IPS-18a (cell line): ENCODE data around the gene TADA3.

Source experiments
- H3K27ac ChIP-seq: one replicate; pipeline ENCODE4 v1.5.1; 2013; ENCODE audit warnings: low read length
- H3K27me3 ChIP-seq: one replicate; pipeline ENCODE4 v1.6.1; 2013; ENCODE audit warnings: mild to moderate bottlenecking, low read length; ENCODE audit not compliant: control insufficient read depth, insufficient read depth
- H3K36me3 ChIP-seq: one replicate; pipeline ENCODE4 v1.6.1; 2013; ENCODE audit warnings: low read depth, low read length; ENCODE audit not compliant: control insufficient read depth
- H3K4me1 ChIP-seq: one replicate; pipeline ENCODE4 v1.6.1; 2013; ENCODE audit warnings: low read depth, low read length; ENCODE audit not compliant: control insufficient read depth
- H3K4me3 ChIP-seq: one replicate; pipeline ENCODE4 v1.5.1; 2013; ENCODE audit warnings: low read length
- H3K9ac ChIP-seq: one replicate; pipeline ENCODE4 v1.6.1; 2013; ENCODE audit warnings: mild to moderate bottlenecking, low read length, moderate library complexity
- H3K9me3 ChIP-seq: one replicate; pipeline ENCODE4 v1.6.1; 2013; ENCODE audit warnings: low read depth, low read length; ENCODE audit not compliant: control insufficient read depth

The TADA3 gene

GRCh38 chr3:9791790-9792404, 376 bp downstream of the TADA3 start:
- no peaks in the 10 kb centered on the region for H3K27me3 ChIP-seq
- H3K4me1 ChIP-seq, result peaks cover 5% of the 10 kb centered on the region
- H3K9ac ChIP-seq, result peak overlapping the region; percentile 100
- H3K9me3 ChIP-seq, result no peaks in the 10 kb centered on the region
- H3K4me3 ChIP-seq, result peak overlapping the region; percentile 93
- H3K36me3 ChIP-seq, result peaks cover 24% of the 10 kb centered on the region
- peak overlapping the region; percentile 100 for H3K27ac ChIP-seq

- H3K27me3 ChIP-seq, result no peaks in the 10 kb centered on the region
- no peaks in the 10 kb centered on the region for H3K9me3 ChIP-seq
- H3K36me3 ChIP-seq, result peaks cover 31% of the 10 kb centered on the region
- H3K4me1 ChIP-seq, result peaks cover 5% of the 10 kb centered on the region
- H3K9ac ChIP-seq, result no peak overlapping the region
- H3K27ac ChIP-seq, result no peak overlapping the region
- no peak overlapping the region for H3K4me3 ChIP-seq
Observed at GRCh38 chr3:9791127-9791526, 1.1 kb downstream of the TADA3 start.

- Histone ChIP-seq H3K27ac (no peak overlapping the region), H3K36me3 (peaks cover 37% of the 10 kb centered on the region), H3K9ac (no peak overlapping the region), H3K4me1 (no peaks in the 10 kb centered on the region), H3K4me3 (no peak overlapping the region), H3K9me3 (no peaks in the 10 kb centered on the region), H3K27me3 (no peaks in the 10 kb centered on the region)
Observed at GRCh38 chr3:9787714-9788113, 4.6 kb downstream of the TADA3 start.

- H3K4me3 ChIP-seq, result no peak overlapping the region
- no peaks in the 10 kb centered on the region for H3K9me3 ChIP-seq
- no peaks in the 10 kb centered on the region for H3K4me1 ChIP-seq
- H3K27ac ChIP-seq, result no peak overlapping the region
- peaks cover 43% of the 10 kb centered on the region for H3K36me3 ChIP-seq
- H3K27me3 ChIP-seq, result no peaks in the 10 kb centered on the region
- H3K9ac ChIP-seq, result no peak overlapping the region
Observed at GRCh38 chr3:9786825-9787669, 5.2 kb downstream of the TADA3 start.

GRCh38 chr3:9786209-9786739, 6.0 kb downstream of the TADA3 start:
- Histone ChIP-seq H3K27me3 (no peaks in the 10 kb centered on the region), H3K4me1 (no peaks in the 10 kb centered on the region), H3K9me3 (no peaks in the 10 kb centered on the region), H3K4me3 (no peak overlapping the region), H3K9ac (no peak overlapping the region), H3K36me3 (peaks cover 48% of the 10 kb centered on the region), H3K27ac (no peak overlapping the region)

- H3K9ac ChIP-seq, result no peak overlapping the region
- H3K9me3 ChIP-seq, result no peaks in the 10 kb centered on the region
- no peak overlapping the region for H3K4me3 ChIP-seq
- H3K36me3 ChIP-seq, result peaks cover 53% of the 10 kb centered on the region
- H3K27ac ChIP-seq, result no peak overlapping the region
- H3K4me1 ChIP-seq, result no peaks in the 10 kb centered on the region
- H3K27me3 ChIP-seq, result no peaks in the 10 kb centered on the region
Observed at GRCh38 chr3:9785602-9786001, 6.7 kb downstream of the TADA3 start.

- Histone ChIP-seq H3K27ac (no peak overlapping the region), H3K9ac (no peak overlapping the region), H3K36me3 (peaks cover 54% of the 10 kb centered on the region), H3K9me3 (no peaks in the 10 kb centered on the region), H3K4me1 (no peaks in the 10 kb centered on the region), H3K4me3 (no peak overlapping the region), H3K27me3 (no peaks in the 10 kb centered on the region)
Observed at GRCh38 chr3:9784965-9785364, 7.3 kb downstream of the TADA3 start.

GRCh38 chr3:9783954-9784353, 8.3 kb downstream of the TADA3 start:
- Histone ChIP-seq H3K4me3 (no peak overlapping the region), H3K9me3 (no peaks in the 10 kb centered on the region), H3K36me3 (peaks cover 45% of the 10 kb centered on the region), H3K27ac (no peak overlapping the region), H3K27me3 (no peaks in the 10 kb centered on the region), H3K9ac (no peak overlapping the region), H3K4me1 (no peaks in the 10 kb centered on the region)

GRCh38 chr3:9782770-9783169, 9.5 kb downstream of the TADA3 start:
- Histone ChIP-seq H3K4me1 (no peaks in the 10 kb centered on the region), H3K27me3 (no peaks in the 10 kb centered on the region), H3K27ac (no peak overlapping the region)

GRCh38 chr3:9781978-9782603, 10.2 kb downstream of the TADA3 start:
- Histone ChIP-seq H3K36me3 (peaks cover 42% of the 10 kb centered on the region), H3K27ac (no peak overlapping the region), H3K9me3 (no peaks in the 10 kb centered on the region), H3K4me1 (no peaks in the 10 kb centered on the region), H3K9ac (no peak overlapping the region), H3K4me3 (no peak overlapping the region), H3K27me3 (no peaks in the 10 kb centered on the region)

More at GRCh38 chr3:9782770-9783169, 9.5 kb downstream of the TADA3 start:
- H3K9ac ChIP-seq, result no peak overlapping the region
- no peaks in the 10 kb centered on the region for H3K9me3 ChIP-seq
- H3K4me3 ChIP-seq, result no peak overlapping the region
- peaks cover 44% of the 10 kb centered on the region for H3K36me3 ChIP-seq

GRCh38 chr3:9781551-9781950, 10.7 kb downstream of the TADA3 start:
- no peaks in the 10 kb centered on the region for H3K9me3 ChIP-seq
- no peak overlapping the region for H3K4me3 ChIP-seq
- no peak overlapping the region for H3K27ac ChIP-seq

More at GRCh38 chr3:9781551-9781950, 10.7 kb downstream of the TADA3 start:
- H3K4me1 ChIP-seq, result no peaks in the 10 kb centered on the region
- H3K27me3 ChIP-seq, result no peaks in the 10 kb centered on the region
- no peak overlapping the region for H3K9ac ChIP-seq
- peaks cover 39% of the 10 kb centered on the region for H3K36me3 ChIP-seq
